ENCODE measurements around the gene SIRT7. TPM values are rescaled to one million over a fixed set of nuclear protein-coding genes. Genes with fewer than 3 reads are reported as not detected.

The SIRT7 gene
- total and polyA plus RNA-seq, 11 donors = 3.6 to 13.2 (median 6.8) TPM

GRCh38 chr17:81964081-81964849 is 46.3 kb upstream of the SIRT7 start:
- ATAC-seq = no peak
- intact Hi-C loops (cut with DNase I) = loop anchor here in 2 of 10 donors (5.0 to 10.0 kb wide), 2 partner anchors 191 to 193 kb away; no protein-coding TSS in a partner anchor
- Histone ChIP-seq H3K9me3 (no peaks in the 10 kb centered on the region), H3K36me3 (no peaks in the 10 kb centered on the region), H3K27ac (no peak overlapping the region), H3K4me3 (no peak overlapping the region), H3K4me1 (peaks cover 2 to 48% (median 29%) of the 10 kb centered on the region in 12 donors), H3K27me3 (peaks cover 15 to 77% (median 38%) of the 10 kb centered on the region in 9 donors)
- WGBS, 4 donors = 58 to 72% (median 63%) methylated on average over 22 of the region's 22 CpGs
- TF ChIP-seq POLR2A (IDR thresholded peaks at IDR 0.05) = no peak
- TF ChIP-seq CTCF (IDR thresholded peaks at IDR 0.05) = no peak
- DNase-seq = no peak

GRCh38 chr17:81962499-81963441 is 44.8 kb upstream of the SIRT7 start:
- no peak for DNase-seq
- Histone ChIP-seq H3K4me3 (no peak overlapping the region), H3K27ac (no peak overlapping the region), H3K36me3 (no peaks in the 10 kb centered on the region), H3K9me3 (no peaks in the 10 kb centered on the region), H3K4me1 (peaks cover 2 to 46% (median 21%) of the 10 kb centered on the region in 12 donors), H3K27me3 (peaks cover 21 to 80% (median 46%) of the 10 kb centered on the region in 9 donors)
- TF ChIP-seq POLR2A (IDR thresholded peaks at IDR 0.05) = no peak
- TF ChIP-seq CTCF (IDR thresholded peaks at IDR 0.05) = no peak
- 50 to 60% (median 56%) methylated on average over 30 to 37 of the region's 37 CpGs for WGBS, 4 donors
- intact Hi-C loops (cut with DNase I) = loop anchor here in 2 of 10 donors (5.0 to 10.0 kb wide), 2 partner anchors 192 to 195 kb away; no protein-coding TSS in a partner anchor
- ATAC-seq = no peak

GRCh38 chr17:81961521-81962498 is 43.8 kb upstream of the SIRT7 start:
- Histone ChIP-seq H3K9me3 (no peaks in the 10 kb centered on the region), H3K4me1 (peaks cover 2 to 36% (median 13%) of the 10 kb centered on the region in 12 donors), H3K27me3 (peaks cover 21 to 81% (median 53%) of the 10 kb centered on the region in 9 donors), H3K27ac (no peak overlapping the region), H3K4me3 (peak overlapping the region in 1 of 12 donors; percentile 55), H3K36me3 (no peaks in the 10 kb centered on the region)
- ATAC-seq (no peak), DNase-seq (no peak)
- TF ChIP-seq POLR2A (IDR thresholded peaks at IDR 0.05) (no peak), CTCF (IDR thresholded peaks at IDR 0.05) (no peak)
- intact Hi-C loops (cut with DNase I) = loop anchor here in 3 of 10 donors (2.0 to 10.0 kb wide), 3 partner anchors 59 to 195 kb away; no protein-coding TSS in a partner anchor
- 8 to 17% (median 10%) methylated on average over 31 to 82 of the region's 82 CpGs for WGBS, 4 donors

Measured in heart left ventricle (tissue), 16 donors.